KOPT-K1 (cell line): ENCODE measurements around the gene STXBP5.

Source experiments
- H3K27ac ChIP-seq: fragments of 200-600 bp; sonication (generic); 2 replicates; pipeline ENCODE4 v1.5.1; 2016; ENCODE audit warnings: antibody characterized with exemption, mild to moderate bottlenecking, low read depth, low read length; ENCODE audit not compliant: poor library complexity, severe bottlenecking
- H3K36me3 ChIP-seq: fragments of 200-600 bp; sonication (generic); 2 replicates; pipeline ENCODE4 v1.5.1; 2017; ENCODE audit warnings: antibody characterized with exemption, mild to moderate bottlenecking, low read length, moderate library complexity; ENCODE audit not compliant: insufficient read depth
- H3K9me3 ChIP-seq: fragments of 200-600 bp; sonication (generic); 2 replicates; pipeline ENCODE4 v1.5.1; 2017; ENCODE audit warnings: antibody characterized with exemption, low read length, mild to moderate bottlenecking; ENCODE audit not compliant: insufficient read depth, poor library complexity, severe bottlenecking

Gene STXBP5

DNA sequence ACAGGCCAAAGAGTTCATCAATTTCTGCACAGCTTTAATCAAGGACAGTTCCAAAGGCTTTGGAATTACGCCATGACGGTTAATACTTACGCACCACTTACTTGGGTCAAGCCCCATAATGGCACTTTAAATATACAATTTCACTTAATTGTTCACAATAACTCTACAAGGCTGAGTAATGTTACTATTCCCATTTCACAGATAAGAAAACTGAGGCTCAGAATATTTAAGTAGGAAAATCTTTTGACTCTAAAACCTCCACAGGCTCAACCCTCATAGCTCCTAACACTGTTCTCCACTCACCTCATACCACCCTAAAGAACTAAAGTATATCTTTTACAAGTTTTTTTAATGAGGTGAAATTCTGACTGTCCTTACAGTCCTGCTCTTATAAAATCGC is 212.4 kb downstream of the STXBP5 start:
- Histone ChIP-seq H3K9me3 (no peaks in the 10 kb centered on the region), H3K36me3 (no peaks in the 10 kb centered on the region), H3K27ac (no peak overlapping the region)

DNA sequence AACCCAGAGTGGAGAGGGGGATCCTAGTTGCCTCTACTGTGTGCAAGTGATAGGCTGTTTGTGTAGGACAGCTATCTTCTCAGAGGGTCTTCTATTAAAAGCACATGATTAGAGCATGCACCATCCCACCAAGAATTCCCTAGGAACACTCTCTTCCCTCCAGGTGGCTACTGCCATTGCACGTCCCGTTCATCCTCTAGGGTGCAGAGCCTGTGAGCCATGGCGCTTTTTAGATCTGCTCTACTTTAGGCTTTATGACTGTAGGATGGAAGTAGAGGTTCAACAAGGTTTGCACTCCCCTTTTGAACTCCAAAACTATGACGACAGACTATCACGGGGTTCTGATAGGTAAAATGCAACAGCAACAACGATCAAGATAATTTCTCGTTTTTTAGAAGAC is 213.7 kb downstream of the STXBP5 start:
- H3K36me3 ChIP-seq, result no peaks in the 10 kb centered on the region
- no peak overlapping the region for H3K27ac ChIP-seq
- peaks cover 11% of the 10 kb centered on the region for H3K9me3 ChIP-seq

DNA sequence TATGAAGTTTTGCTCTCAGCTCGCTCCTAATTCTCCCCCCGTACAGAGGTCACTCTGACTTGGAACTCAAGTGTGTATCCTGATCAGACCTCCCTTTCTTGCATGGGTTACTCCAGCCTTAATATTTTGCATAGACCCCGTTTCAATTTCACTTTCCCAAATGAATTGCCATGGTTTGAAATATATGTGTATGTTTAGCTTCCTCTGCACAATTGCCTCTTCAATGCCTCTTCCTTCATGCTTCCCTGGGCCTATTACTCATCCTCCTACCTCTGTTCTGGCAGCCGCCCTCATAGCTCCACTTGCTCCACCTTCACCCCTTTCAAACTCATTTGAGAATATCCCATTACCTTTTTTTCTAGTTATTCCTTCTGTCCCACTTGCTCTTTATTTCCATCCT is 214.3 kb downstream of the STXBP5 start:
- H3K36me3 ChIP-seq, result no peaks in the 10 kb centered on the region
- no peak overlapping the region for H3K27ac ChIP-seq
- H3K9me3 ChIP-seq, result peaks cover 17% of the 10 kb centered on the region

DNA sequence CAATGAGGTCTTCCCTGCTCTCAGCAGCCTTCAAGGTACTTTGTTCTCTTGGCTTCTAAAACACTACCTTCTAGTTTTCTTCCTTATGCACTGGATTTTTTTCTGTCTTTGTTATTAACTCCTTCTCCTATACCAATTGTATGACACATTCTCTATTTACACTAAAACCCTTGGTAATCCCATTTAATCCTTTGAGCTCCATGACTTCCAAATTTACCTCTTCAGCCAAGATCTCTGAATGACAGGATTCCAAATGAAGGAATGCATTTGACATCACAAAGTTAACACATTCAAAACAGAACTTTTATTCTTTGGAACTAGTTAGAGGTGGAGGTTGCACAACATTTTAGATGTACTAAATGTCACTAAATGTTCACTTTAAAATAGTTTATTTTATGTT is 217.7 kb downstream of the STXBP5 start:
- Histone ChIP-seq H3K36me3 (no peaks in the 10 kb centered on the region), H3K9me3 (peaks cover 17% of the 10 kb centered on the region), H3K27ac (no peak overlapping the region)

DNA sequence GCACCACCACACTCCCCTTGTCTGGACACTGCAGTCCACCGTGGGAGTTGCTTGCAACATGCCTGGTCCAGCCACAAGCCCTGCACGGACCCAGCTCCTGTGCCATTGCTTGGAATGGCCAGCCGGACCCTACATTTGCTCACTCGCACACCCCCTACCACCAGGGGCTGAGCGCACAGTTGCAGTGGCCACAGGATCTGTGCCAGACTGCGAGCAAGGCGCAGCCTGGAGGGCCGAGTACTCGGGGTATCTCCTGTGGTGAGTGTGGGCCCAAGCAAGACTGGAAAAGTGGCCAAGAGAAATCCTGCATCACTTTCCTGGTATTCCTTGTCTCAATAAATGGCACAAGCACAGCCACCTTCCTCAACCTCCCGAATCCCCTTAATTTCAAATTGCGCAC is 218.9 kb downstream of the STXBP5 start:
- Histone ChIP-seq H3K36me3 (no peaks in the 10 kb centered on the region), H3K27ac (no peak overlapping the region), H3K9me3 (peaks cover 17% of the 10 kb centered on the region)

DNA sequence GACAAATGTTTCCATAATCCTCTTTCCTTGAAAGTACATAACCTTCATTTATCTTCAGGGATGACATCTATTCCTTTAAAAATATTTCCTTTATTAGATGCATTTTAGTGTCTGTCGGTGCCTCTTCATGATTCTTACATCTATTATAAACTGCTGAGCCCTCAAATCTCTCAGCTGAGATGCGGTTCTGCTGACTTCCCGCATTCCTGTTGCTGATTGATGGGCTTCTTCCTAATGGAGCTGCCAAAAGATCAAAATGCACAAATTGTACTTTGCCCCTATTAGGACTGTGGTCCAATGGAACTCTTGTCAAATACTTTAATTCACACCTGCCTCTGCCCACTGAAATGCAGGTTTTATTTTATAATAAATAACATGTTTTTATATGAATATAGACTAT is 225.6 kb downstream of the STXBP5 start:
- Histone ChIP-seq H3K9me3 (no peaks in the 10 kb centered on the region), H3K36me3 (no peaks in the 10 kb centered on the region), H3K27ac (no peak overlapping the region)

DNA sequence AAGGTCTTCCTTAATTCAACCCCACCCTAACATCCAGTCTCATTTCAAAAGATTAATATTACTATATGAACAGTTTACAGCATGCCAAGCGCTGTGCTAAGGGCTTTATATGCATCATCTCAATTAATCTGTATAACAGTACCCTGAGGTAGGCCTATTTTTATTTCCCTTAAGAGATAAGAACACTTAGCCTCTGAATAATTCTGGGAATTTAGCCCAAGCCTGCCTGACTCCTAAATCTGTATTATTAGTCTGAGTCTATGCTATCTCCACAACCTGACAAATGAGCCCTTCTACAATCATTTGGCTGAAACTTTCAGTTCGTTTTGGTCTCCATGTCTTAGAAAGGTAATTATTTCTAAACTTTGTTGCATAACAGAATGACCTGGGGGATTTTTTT is 226.6 kb downstream of the STXBP5 start:
- no peaks in the 10 kb centered on the region for H3K9me3 ChIP-seq
- H3K27ac ChIP-seq, result no peak overlapping the region
- H3K36me3 ChIP-seq, result no peaks in the 10 kb centered on the region

DNA sequence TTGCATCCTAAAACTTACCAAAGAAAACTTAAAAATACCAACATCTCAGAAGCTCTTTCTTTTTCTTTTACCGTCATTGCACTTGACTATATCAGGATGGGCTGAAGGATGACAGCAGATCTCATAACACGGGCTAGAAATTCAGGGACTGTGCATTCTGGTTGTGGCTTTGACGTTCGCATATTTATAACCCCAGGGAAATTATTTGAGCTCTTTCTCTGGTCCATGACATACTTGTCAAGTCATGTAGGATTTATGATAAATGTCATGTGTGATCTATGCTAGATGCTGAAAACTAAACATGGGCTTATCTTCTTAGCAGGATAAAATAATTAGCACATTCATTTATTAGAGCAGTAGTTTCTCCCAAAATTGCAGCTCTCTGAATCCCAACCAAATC is 229.9 kb downstream of the STXBP5 start:
- no peaks in the 10 kb centered on the region for H3K36me3 ChIP-seq
- no peaks in the 10 kb centered on the region for H3K9me3 ChIP-seq
- no peak overlapping the region for H3K27ac ChIP-seq

DNA sequence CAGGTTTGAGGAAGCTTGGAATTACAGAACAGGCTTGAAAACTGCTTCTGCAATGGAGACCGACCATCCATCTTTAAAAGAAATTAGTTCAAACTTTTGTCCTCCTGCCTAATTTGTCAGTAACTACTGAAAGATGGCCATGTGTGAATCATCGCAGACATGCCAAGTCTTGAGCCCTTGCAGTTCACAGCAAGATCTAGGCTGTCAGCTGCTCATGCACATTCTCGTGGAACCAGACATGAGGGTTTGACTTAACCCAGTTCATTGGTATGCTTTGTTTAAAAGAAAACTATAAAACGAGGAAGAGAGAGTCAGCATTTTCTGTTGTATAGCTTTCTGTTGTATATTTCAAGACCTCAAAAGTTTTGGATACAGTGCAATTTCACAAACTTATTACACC is 230.3 kb downstream of the STXBP5 start:
- Histone ChIP-seq H3K27ac (no peak overlapping the region), H3K36me3 (no peaks in the 10 kb centered on the region), H3K9me3 (no peaks in the 10 kb centered on the region)

DNA sequence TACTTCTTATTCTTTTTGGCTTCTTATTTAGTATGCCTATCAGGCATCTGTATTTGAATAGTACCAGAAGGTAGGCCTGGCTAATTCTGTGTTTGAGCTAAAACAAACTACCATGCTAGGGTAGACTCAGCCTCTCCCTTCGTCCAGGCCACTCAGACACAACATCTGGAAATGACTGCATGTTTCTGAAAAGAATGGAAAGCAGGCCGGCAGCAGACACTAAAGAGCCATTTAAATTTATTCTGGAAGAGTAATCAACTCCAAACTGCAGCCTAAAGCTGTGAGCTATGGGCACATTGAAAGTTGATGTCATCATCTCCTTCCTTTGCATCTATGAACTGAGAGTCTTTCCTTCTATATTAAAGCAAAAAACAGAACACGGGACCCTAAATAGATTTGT is 233.4 kb downstream of the STXBP5 start:
- no peaks in the 10 kb centered on the region for H3K9me3 ChIP-seq
- H3K27ac ChIP-seq, result no peak overlapping the region
- no peaks in the 10 kb centered on the region for H3K36me3 ChIP-seq

DNA sequence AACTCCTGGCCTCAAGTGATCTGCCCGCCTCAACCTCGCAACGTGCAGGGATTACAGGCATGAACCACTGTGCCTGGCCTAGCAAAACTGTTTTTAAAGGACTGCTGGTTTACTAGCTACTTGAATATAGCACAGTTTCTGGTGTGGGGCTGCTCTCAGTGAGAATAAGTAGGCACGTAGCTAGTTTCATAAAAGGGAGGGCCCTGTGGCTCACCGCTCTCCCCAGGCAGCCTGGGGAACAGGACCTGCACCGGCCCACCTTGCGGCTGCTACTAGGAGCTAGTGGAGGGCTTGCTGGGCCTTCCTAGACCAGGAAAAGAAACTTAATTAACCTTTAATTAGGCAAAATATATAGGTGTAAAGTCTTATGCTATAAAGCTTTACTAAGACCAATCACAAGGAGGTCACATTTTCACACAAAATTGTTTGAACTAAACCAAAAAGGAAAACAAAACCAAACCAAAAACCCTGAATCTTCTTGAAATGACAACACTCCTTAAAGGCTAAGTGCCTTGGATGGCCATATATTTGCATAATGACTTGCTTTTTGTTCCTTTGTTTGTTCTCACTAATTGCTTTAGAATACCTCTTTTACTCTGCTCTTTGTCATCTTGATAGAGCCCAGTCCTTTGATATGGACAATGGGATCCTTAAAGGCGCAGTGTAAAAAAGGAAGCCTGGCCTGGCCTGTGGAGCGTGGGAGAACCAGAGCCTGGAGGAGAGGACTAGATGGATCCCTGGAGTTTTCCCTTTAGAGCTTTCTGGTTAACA is 234.7 kb downstream of the STXBP5 start:
- no peak overlapping the region for H3K27ac ChIP-seq
- no peaks in the 10 kb centered on the region for H3K36me3 ChIP-seq
- no peaks in the 10 kb centered on the region for H3K9me3 ChIP-seq
